Lower lobe of right lung (tissue), 2 donors: ENCODE measurements around the gene SLC6A5. TPM values are rescaled to one million over a fixed set of nuclear protein-coding genes. Genes with fewer than 3 reads are reported as not detected.

Source experiments
- ATAC-seq, 2 donors: fragments of 200-7000 bp; cut with Tn5 transposase; one replicate each; pipeline ENCODE4 v1.9.1; 2020 to 2022; ENCODE audit warnings: mild to moderate bottlenecking in 2 of 2, moderate library complexity in 2 of 2
- DNase-seq: peaks from one replicate; pipeline ENCODE4 v3.0.0-alpha.2; 2020
- H3K27ac ChIP-seq: fragments of 200-600 bp; one replicate; pipeline ENCODE4 v1.8.0; 2022
- H3K27me3 ChIP-seq: fragments of 200-600 bp; one replicate; pipeline ENCODE4 v1.8.0; 2022; ENCODE audit warnings: low read depth
- H3K36me3 ChIP-seq: fragments of 200-600 bp; one replicate; pipeline ENCODE4 v1.8.0; 2022; ENCODE audit warnings: mild to moderate bottlenecking
- H3K4me1 ChIP-seq: fragments of 200-600 bp; one replicate; pipeline ENCODE4 v1.8.0; 2022
- H3K4me3 ChIP-seq: fragments of 200-600 bp; one replicate; pipeline ENCODE4 v1.8.0; 2022; ENCODE audit warnings: mild to moderate bottlenecking
- H3K9me3 ChIP-seq: fragments of 200-600 bp; one replicate; pipeline ENCODE4 v1.8.0; 2022
- CTCF ChIP-seq: fragments of 200-600 bp; IDR thresholded peaks from one replicate; pipeline ENCODE4 v1.8.0; 2022; ENCODE audit warnings: antibody characterized with exemption, mild to moderate bottlenecking
- intact Hi-C: fragments of 100-400 bp; cut with DNase I; formaldehyde crosslinking; loops from one replicate; pipeline ENCODE4 v1.11.0; 2022
- total RNA-seq: library from RNA; stranded (reverse); fragmentation: NEBNext Ultra II Directional; extraction: Animal tissue kit (Norgen Biotek cat#: 25700); gene quantifications from one replicate; pipeline ENCODE4 v1.2.1, GENCODE V29; 2021
- donor health status: DM: no; HTN: yes; CAD: no; lungs with severe emphysema.

Gene SLC6A5
- total RNA-seq, 1 donor from 2014 or later: not detected

- intact Hi-C loops: no loop called here
- ATAC-seq (no peak), DNase-seq (no peak)
- Histone ChIP-seq H3K27ac (no peak overlapping the region), H3K9me3 (no peaks in the 10 kb centered on the region), H3K4me3 (no peak overlapping the region), H3K4me1 (no peaks in the 10 kb centered on the region), H3K36me3 (no peaks in the 10 kb centered on the region), H3K27me3 (no peaks in the 10 kb centered on the region)
- TF ChIP-seq CTCF: no peak
Measured at GRCh38 chr11:20652150-20652806, 52.9 kb downstream of the SLC6A5 start.

- Histone ChIP-seq H3K4me3 (no peak overlapping the region), H3K9me3 (no peaks in the 10 kb centered on the region), H3K27me3 (no peaks in the 10 kb centered on the region), H3K27ac (no peak overlapping the region), H3K36me3 (no peaks in the 10 kb centered on the region), H3K4me1 (no peaks in the 10 kb centered on the region)
- ATAC-seq (no peak), DNase-seq (no peak)
- intact Hi-C loops: no loop called here
- no peak for TF ChIP-seq CTCF
Measured at GRCh38 chr11:20654038-20654437, 54.6 kb downstream of the SLC6A5 start.

GRCh38 chr11:20656901-20657300 lies 57.5 kb downstream of the SLC6A5 start:
- H3K4me1 ChIP-seq: no peaks in the 10 kb centered on the region
- no peaks in the 10 kb centered on the region for H3K27me3 ChIP-seq
- no peak overlapping the region for H3K4me3 ChIP-seq
- TF ChIP-seq CTCF: no peak
- ATAC-seq (no peak), DNase-seq (no peak)
- no peaks in the 10 kb centered on the region for H3K36me3 ChIP-seq
- H3K9me3 ChIP-seq: no peaks in the 10 kb centered on the region
- no peak overlapping the region for H3K27ac ChIP-seq
- intact Hi-C loops: no loop called here

GRCh38 chr11:20658135-20658534 lies 58.7 kb downstream of the SLC6A5 start:
- Histone ChIP-seq H3K4me1 (no peaks in the 10 kb centered on the region), H3K9me3 (no peaks in the 10 kb centered on the region), H3K36me3 (no peaks in the 10 kb centered on the region), H3K27ac (no peak overlapping the region), H3K27me3 (no peaks in the 10 kb centered on the region), H3K4me3 (no peak overlapping the region)
- intact Hi-C loops: no loop called here
- no peak for DNase-seq
- no peak for TF ChIP-seq CTCF
- ATAC-seq: no peak

- Histone ChIP-seq H3K4me3 (no peak overlapping the region), H3K27me3 (peaks cover 2% of the 10 kb centered on the region), H3K36me3 (no peaks in the 10 kb centered on the region), H3K27ac (no peak overlapping the region), H3K9me3 (no peaks in the 10 kb centered on the region), H3K4me1 (no peaks in the 10 kb centered on the region)
- intact Hi-C loops: no loop called here
- TF ChIP-seq CTCF: no peak
- DNase-seq: no peak
- no peak for ATAC-seq
Measured at GRCh38 chr11:20661445-20661844, 62.0 kb downstream of the SLC6A5 start.
